Endothelial cell (in vitro differentiated cells): Measurements from ENCODE around the gene RABGEF1. TPM values are rescaled to one million over a fixed set of nuclear protein-coding genes. Genes with fewer than 3 reads are reported as not detected.
A peak's percentile ranks its signal among the peaks of the same experiment; 100 is the strongest.
"Not testable (repeated sequence)": the region's sequence is repeated elsewhere in the genome, so short reads cannot be mapped to it uniquely, and the experiment has no call there.

ENCODE experiments used
- DNase-seq: peaks from one replicate; pipeline ENCODE4 v3.0.0; 2021; ENCODE audit warnings: low spot score
- H3K27ac Mint-ChIP-seq: one replicate; pipeline ENCODE4 v1.8.0; 2021; ENCODE audit warnings: mixed read lengths, inconsistent platforms; ENCODE audit not compliant: unreplicated experiment
- H3K27me3 Mint-ChIP-seq: one replicate; pipeline ENCODE4 v1.8.0; 2021; ENCODE audit warnings: mild to moderate bottlenecking, moderate library complexity, mixed read lengths, inconsistent platforms; ENCODE audit not compliant: unreplicated experiment
- H3K36me3 Mint-ChIP-seq: one replicate; pipeline ENCODE4 v1.8.0; 2021; ENCODE audit warnings: mild to moderate bottlenecking, low read depth, mixed read lengths, inconsistent platforms; ENCODE audit not compliant: unreplicated experiment
- H3K4me1 Mint-ChIP-seq: one replicate; pipeline ENCODE4 v1.8.0; 2021; ENCODE audit warnings: mild to moderate bottlenecking, mixed read lengths, inconsistent platforms; ENCODE audit not compliant: unreplicated experiment
- H3K4me3 Mint-ChIP-seq: one replicate; pipeline ENCODE4 v1.8.0; 2021; ENCODE audit warnings: mild to moderate bottlenecking, mixed read lengths, inconsistent platforms; ENCODE audit not compliant: unreplicated experiment
- H3K9me3 Mint-ChIP-seq: one replicate; pipeline ENCODE4 v1.8.0; 2021; ENCODE audit warnings: mixed read lengths, inconsistent platforms; ENCODE audit not compliant: unreplicated experiment
- CTCF ChIP-seq: fragments of 200-600 bp; sonication (generic); IDR thresholded peaks from one replicate; pipeline ENCODE4 v1.5.0; 2021; ENCODE audit warnings: antibody characterized with exemption; ENCODE audit not compliant: unreplicated experiment
- total RNA-seq: library from RNA; stranded (reverse); fragmentation: NEBNext Ultra II Directional; extraction: Animal tissue kit (Norgen Biotek cat#: 25700); gene quantifications from one replicate; pipeline ENCODE4 v1.2.1, GENCODE V29; 2021; ENCODE audit not compliant: unreplicated experiment

RABGEF1 gene
- total RNA-seq, 1 donor from 2014 or later = 19.2 TPM

GRCh38 chr7:66825538-66825937, 85.0 kb downstream of the RABGEF1 start:
- not testable (repeated sequence) for H3K36me3 Mint-ChIP-seq, H3K27ac Mint-ChIP-seq, H3K9me3 Mint-ChIP-seq, H3K4me1 Mint-ChIP-seq, H3K27me3 Mint-ChIP-seq, DNase-seq, H3K4me3 Mint-ChIP-seq
- peak; percentile 57 for TF ChIP-seq CTCF

DNA sequence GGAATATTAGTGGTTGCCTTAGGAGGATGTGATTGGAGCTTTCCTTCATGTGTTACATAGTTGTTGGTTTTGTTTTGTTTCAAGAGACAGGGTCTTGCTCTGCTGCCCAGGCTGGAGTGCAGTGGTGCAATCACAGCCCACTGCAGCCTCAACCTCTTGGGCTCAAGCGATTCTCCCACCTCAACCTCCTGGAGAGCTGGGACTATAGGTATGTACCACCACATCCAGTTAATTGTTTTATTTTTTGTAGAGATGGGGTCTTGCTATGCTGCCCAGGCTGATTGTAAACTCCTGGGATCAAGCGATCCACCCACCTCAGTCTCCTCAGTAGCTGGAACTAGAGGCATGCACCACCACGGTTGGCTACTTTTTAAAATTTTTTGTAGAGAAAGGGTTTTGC, 86.1 kb downstream of the RABGEF1 start:
- H3K27ac Mint-ChIP-seq = no peak overlapping the region
- no peaks in the 10 kb centered on the region for H3K36me3 Mint-ChIP-seq
- H3K4me3 Mint-ChIP-seq = no peak overlapping the region
- no peaks in the 10 kb centered on the region for H3K4me1 Mint-ChIP-seq
- no peaks in the 10 kb centered on the region for H3K27me3 Mint-ChIP-seq
- TF ChIP-seq CTCF = no peak
- DNase-seq = no peak
- no peaks in the 10 kb centered on the region for H3K9me3 Mint-ChIP-seq

DNA sequence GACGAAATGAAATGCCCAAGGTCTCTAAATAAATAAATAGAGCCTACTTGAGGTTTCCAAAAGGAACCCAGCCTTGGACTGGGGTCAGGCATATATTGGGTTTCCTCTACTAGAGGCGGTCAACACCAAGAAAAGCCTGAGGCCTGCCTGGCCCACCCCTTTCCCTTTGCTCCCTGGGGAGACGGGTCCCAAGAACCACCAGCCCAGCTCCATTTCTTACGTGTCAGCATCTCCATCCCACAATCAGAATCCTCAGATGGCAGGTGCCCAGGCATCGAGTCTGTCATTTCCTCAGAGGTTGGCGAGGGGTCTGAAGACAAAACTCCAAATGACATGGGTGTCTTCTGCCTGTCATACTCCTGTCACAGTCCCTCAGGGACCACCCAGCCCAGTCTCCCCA, 90.4 kb downstream of the RABGEF1 start:
- not testable (repeated sequence) for DNase-seq, H3K27me3 Mint-ChIP-seq, H3K27ac Mint-ChIP-seq, H3K9me3 Mint-ChIP-seq, H3K4me3 Mint-ChIP-seq, H3K36me3 Mint-ChIP-seq, H3K4me1 Mint-ChIP-seq

- H3K9me3 Mint-ChIP-seq = no peaks in the 10 kb centered on the region
- peaks cover 3% of the 10 kb centered on the region for H3K27me3 Mint-ChIP-seq
- DNase-seq = no peak
- TF ChIP-seq CTCF = no peak
- H3K27ac Mint-ChIP-seq = no peak overlapping the region
- no peak overlapping the region for H3K4me3 Mint-ChIP-seq
- H3K4me1 Mint-ChIP-seq = no peaks in the 10 kb centered on the region
- no peaks in the 10 kb centered on the region for H3K36me3 Mint-ChIP-seq
Observed at GRCh38 chr7:66832531-66833351, 92.2 kb downstream of the RABGEF1 start.

GRCh38 chr7:66837007-66837406, 96.5 kb downstream of the RABGEF1 start:
- H3K36me3 Mint-ChIP-seq = no peaks in the 10 kb centered on the region
- DNase-seq = no peak
- H3K4me1 Mint-ChIP-seq = no peaks in the 10 kb centered on the region
- peaks cover 2% of the 10 kb centered on the region for H3K27me3 Mint-ChIP-seq
- no peak overlapping the region for H3K27ac Mint-ChIP-seq
- TF ChIP-seq CTCF = peak; percentile 67
- H3K4me3 Mint-ChIP-seq = no peak overlapping the region
- H3K9me3 Mint-ChIP-seq = no peaks in the 10 kb centered on the region
